GM15510 (cell line): ENCODE data around the gene TARS1.

Source experiments
- POLR2A ChIP-seq: IDR thresholded peaks from 3 replicates; pipeline ENCODE4 v1.6.1; 2011; ENCODE audit warnings: borderline replicate concordance; ENCODE audit not compliant: insufficient read length; ENCODE audit errors: extremely low read depth

The TARS1 gene

DNA sequence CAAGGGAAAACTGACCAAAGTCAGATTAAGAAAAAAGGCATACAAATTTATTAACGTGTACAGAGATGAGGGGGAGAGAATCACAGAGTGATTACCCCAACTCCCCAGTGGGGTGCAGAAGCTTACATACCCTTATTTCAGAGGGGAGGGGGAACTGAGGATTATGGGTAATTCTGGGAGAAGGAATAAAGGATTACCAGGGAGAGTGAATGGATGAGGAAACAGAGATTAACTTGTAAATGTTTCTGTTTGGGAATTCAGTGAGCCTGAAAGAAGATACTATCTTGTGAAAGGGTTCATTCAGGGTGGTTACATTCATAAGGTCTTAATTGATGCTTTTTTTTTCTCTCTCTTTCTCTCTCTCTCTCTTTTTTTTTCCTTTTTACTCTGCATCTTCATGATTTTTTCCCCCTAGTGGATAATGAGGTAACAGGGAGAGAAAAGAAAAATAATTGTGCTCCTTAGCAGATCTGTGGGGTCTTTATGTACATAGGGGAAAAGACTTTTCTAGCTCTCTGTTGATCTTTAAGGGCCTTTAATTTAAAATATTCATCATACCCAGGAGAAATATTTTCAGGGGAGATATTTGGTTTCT, 49.4 kb downstream of the TARS1 start:
- TF ChIP-seq POLR2A, result no peak

DNA sequence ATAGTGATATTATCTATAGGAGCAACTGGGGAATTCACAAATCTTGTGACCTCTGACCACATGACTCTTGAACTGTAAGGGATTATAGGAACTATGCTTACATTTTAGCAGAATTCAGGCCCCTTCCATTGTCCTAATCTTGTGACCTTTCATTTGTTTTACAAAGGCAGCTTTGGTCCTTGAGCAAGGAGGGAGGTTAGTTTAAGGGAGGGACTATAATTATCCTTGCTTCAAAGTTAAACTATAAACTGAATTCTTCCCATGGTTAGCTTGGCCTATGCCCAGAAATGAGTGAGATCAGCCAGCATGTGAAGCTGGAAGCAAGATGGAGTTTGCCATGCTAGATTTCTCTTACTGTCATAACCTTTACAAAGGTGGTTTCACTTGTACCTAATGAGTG, 51.2 kb downstream of the TARS1 start:
- TF ChIP-seq POLR2A, result no peak

DNA sequence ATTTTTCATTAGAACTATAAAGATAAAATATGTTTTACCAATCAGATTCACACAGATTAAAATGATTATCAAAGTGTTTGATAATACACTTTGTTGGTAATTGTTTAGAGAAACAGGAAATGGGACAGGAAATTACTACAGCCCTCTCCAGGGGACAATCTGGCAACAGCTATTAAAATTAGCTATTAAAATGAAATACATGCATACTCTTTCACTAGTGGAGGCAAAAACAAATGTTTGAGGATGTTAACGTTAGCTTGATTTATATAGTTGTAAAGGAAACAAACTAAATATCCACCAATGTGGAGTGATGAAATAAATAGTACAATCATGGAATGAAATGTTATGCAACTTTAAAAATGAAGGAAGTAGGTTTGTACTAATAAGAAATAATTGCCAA, 53.7 kb downstream of the TARS1 start:
- TF ChIP-seq POLR2A, result no peak

DNA sequence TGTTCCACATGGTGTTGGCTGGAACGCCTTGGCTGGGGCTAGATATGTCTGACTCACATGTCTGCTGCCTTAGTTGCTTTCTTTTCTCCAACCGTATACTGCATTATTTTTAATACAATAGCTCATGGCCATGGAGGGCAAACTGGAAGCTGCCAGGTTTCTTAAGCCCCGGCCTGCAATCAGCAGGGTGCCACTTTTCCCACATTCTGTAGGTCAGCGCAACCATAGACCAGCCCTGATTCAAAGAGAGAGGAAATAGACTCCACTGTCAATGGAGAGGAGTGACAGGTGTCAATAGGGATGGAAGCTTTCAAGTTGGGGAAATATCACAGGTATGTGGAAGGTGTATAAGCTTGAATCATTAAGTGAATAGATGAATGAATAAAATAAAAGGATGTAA, 60.5 kb downstream of the TARS1 start:
- no peak for TF ChIP-seq POLR2A

DNA sequence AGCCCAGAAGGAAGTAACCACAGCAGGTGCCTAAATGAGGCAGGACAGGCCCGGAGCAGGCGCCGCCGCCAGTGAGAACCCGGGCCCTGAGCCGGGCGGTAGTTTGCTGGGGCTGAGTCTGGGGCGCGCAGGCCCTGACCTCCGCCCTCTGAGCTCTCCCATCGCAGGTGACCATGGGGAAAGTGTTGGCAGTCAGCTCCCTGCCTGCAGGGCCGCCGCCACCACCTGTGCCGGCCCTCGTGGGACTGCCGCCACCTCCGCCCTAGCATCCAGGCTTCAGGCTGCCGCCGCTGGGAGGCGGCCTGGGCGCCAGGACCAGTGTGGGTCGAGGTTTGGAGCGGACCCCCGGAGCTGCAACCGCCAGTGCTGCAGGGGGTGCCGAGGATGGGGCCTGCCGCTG, 61.1 kb downstream of the TARS1 start:
- TF ChIP-seq POLR2A, result no peak

DNA sequence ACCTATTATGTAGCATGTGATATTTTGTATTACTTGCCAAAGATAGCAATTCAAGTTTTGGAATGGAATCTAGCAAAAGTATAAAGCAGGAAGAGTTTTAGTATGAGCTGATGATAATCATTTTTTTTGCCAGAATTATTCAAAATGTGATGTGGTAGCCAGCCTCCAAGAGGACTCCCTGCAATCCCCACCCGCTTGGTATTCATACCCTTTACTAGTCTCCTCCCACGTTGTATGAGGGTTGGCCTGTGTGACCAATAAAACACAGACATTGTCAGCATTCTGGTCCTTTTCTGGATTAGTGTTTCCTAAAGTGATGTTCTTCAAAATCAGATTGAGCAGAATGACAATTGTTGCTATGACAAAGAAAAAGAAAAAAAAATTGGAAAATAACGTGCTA, 63.8 kb downstream of the TARS1 start:
- no peak for TF ChIP-seq POLR2A

DNA sequence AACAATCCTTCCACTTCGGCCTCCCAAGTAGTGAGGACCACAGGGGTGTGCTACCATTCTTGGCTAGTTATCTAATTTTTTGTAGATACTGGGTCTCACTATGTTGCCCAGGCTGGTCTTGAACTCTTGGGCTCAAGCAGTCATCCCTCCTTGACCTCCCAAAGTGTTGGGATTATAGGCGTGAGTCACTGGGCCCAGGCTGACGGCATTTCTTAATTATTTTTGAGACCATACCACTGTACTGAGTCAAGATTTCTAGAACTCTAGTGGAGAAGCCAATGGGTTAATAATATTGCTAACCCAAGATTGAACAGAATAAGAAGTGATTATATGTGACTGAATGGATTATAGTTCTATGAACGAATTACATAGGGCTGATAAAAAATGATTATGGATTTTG, 66.7 kb downstream of the TARS1 start:
- no peak for TF ChIP-seq POLR2A

DNA sequence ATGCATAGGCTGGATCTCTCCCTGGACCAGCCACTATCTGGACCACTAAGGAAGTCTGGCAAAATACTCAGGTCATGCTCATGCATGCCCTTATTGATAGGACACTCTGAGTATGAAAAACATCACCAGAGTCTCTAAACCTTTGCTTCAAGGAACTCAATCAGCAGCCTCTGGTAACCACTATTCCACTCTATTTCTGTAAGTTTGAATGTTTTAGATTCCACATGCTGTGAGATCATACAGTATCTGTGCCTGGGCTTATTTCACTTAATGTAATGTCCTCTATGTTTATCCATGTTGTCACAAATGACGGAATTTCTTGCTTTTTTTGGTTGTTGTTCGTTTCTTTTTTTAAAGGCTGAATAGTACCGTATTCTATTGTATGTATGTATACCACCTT, 68.3 kb downstream of the TARS1 start:
- no peak for TF ChIP-seq POLR2A

DNA sequence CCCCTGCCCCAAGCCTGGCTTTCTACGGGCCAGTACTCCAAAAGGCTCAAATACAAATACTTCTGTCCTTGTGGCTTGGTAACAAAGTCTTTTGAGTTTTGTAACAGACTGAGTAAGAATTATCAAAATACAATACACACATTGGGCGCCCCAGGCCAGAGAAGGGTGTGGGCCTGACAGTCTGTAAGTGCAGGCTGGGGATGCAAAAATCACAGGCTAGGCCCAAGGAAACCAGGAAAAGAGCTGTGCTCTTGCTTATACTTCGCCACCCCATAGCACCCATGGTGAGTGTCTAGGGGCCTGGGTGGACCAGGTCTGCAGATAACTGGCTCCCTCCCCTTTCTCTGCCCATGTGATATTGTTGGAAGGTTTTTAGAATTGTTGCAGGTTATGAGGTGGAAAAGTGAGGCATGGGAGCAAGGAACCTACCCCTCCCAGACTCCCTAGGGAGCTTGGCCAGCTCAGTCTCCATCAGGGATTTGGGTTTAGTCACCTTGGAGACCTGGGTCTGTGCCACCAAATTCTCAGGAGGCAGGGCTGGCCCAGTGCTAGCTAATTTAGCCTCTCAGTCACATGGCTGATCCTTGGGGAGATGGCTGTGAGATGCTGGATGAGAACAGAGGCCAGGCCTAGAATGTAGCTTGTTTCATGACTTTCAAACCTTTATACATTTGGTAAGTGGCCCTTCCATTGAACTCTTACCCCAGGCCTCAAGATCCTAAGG, 72.9 kb downstream of the TARS1 start:
- no peak for TF ChIP-seq POLR2A

DNA sequence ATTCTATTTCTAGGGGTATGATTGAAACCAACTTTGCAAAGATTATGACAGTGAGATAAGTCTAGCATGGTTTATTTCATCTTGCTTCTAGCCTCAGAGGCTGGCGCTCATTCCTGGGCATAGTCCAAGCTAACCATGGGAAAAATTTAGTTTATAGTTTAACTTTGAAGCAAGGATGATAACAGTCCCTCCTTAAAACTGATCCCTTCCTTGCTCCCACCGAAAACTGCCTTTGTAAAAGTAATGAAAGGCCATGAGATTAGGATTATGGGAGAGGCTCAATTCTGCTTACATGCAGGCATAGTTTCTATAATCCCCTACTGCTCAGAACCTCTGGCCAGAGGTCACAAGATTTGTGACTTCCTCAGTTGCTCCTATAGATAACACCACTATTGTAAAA, 75.7 kb downstream of the TARS1 start:
- no peak for TF ChIP-seq POLR2A
